ENCODE data around the gene EDA. TPM values are rescaled to one million over a fixed set of nuclear protein-coding genes. Genes with fewer than 3 reads are reported as not detected.

The EDA gene
- total and polyA plus RNA-seq, 10 of the 15 experiments (the other 5 are each of a cell fraction or from before 2014, with no cell fraction given) = 0.06 TPM; not detected in 9

GRCh38 chrX:69762340-69762739 lies 146.4 kb downstream of the EDA start:
- H3K4me2 ChIP-seq (ENCODE audit: control insufficient read depth, insufficient read depth) = no peak overlapping the region
- TF ChIP-seq CHD1 (IDR thresholded peaks at IDR 0.05; ENCODE audit: low read depth, low read length) (no peak), RUNX3 (IDR thresholded peaks at IDR 0.05; ENCODE audit: low read length) (no peak), YY1 (IDR thresholded peaks at IDR 0.05; ENCODE audit: low read depth, low read length) (no peak), MTA3 (IDR thresholded peaks at IDR 0.05; ENCODE audit: borderline replicate concordance, low read length) (no peak), KAT2A (conservative IDR thresholded peaks at IDR 0.05; ENCODE audit: control insufficient read depth, low read depth, low read length) (no peak), PML (IDR thresholded peaks at IDR 0.05; ENCODE audit: low read length) (no peak), HDAC6 (IDR thresholded peaks at IDR 0.05; ENCODE audit: unreplicated experiment) (no peak), PRDM15 (CRISPR knock-in tag; IDR thresholded peaks at IDR 0.05) (no peak), RELB (IDR thresholded peaks at IDR 0.05; ENCODE audit: low read depth) (no peak), YBX1 (IDR thresholded peaks at IDR 0.05) (no peak), CHD2 (IDR thresholded peaks at IDR 0.05; ENCODE audit: borderline replicate concordance, low read depth, low read length) (no peak)
- intact Hi-C loops (cut with micrococcal nuclease; ENCODE audit: unreplicated experiment) (no loop called here), in situ Hi-C loops (cut with MboI) (no loop called here)
- DNase-seq (ENCODE audit: low read depth, low spot score) (no peak), ATAC-seq (no peak), FAIRE-seq (no peak)
- ChIA-PET POLR2A (no interaction called here), SMC1A (ENCODE audit: uncharacterized antibody, unreplicated experiment) (no interaction called here), CTCF (interaction anchor here (0.6 kb wide), 1 partner anchor 53 kb away, joined by 3 read pairs; no protein-coding TSS in a partner anchor), RAD21 (ENCODE audit: unreplicated experiment) (no interaction called here)
- H3K4me3 ChIP-seq = no peak overlapping the region
- no TSS peak for BruUV-seq (replicated peaks)
- H3K36me3 ChIP-seq (ENCODE audit: control insufficient read depth in 2 of 2, insufficient read depth in 2 of 2, low read length in 1 of 2) = no peaks in the 10 kb centered on the region
- H3K9me3 ChIP-seq (replicated peaks; ENCODE audit: control insufficient read depth, insufficient read depth, low read length) = no peaks in the 10 kb centered on the region
- 39% methylated on average over 3 of the region's 3 CpGs for WGBS (ENCODE audit: insufficient coverage, insufficient replicate concordance, low lambda C conversion rate, missing lambda C conversion rate)
- no peaks in the 10 kb centered on the region for H3K4me1 ChIP-seq (ENCODE audit: control insufficient read depth, insufficient read depth, low read length)
- no peak overlapping the region for H2AFZ ChIP-seq (ENCODE audit: control insufficient read depth, low read depth, low read length)
- H3K79me2 ChIP-seq (ENCODE audit: control insufficient read depth, insufficient read depth, low read length) = no peaks in the 10 kb centered on the region
- no peak overlapping the region for H3K9ac ChIP-seq (ENCODE audit: control insufficient read depth, insufficient read depth, low read length)
- no peak overlapping the region for H3K27ac ChIP-seq (ENCODE audit: control insufficient read depth, insufficient read depth)
- no peaks in the 10 kb centered on the region for H4K20me1 ChIP-seq (ENCODE audit: control insufficient read depth, insufficient read depth)
- H3K27me3 ChIP-seq (replicated peaks in 1 of 2; ENCODE audit: control insufficient read depth in 2 of 2, insufficient read depth in 2 of 2, low read length in 1 of 2) = no peaks in the 10 kb centered on the region
